Activated CD4-positive, alpha-beta T cell treated with anti-CD3 and anti-CD28 coated beads, Interleukin-2, amount 50 U/mL, for 16 hours (primary cell): ENCODE results near the gene MECP2.
"Not testable (repeated sequence)": the region's sequence is repeated elsewhere in the genome, so short reads cannot be mapped to it uniquely, and the experiment has no call there.

Experiments
- DNase-seq: peaks from one replicate; pipeline ENCODE4 v3.0.0-alpha.2; 2020

The MECP2 gene

DNA sequence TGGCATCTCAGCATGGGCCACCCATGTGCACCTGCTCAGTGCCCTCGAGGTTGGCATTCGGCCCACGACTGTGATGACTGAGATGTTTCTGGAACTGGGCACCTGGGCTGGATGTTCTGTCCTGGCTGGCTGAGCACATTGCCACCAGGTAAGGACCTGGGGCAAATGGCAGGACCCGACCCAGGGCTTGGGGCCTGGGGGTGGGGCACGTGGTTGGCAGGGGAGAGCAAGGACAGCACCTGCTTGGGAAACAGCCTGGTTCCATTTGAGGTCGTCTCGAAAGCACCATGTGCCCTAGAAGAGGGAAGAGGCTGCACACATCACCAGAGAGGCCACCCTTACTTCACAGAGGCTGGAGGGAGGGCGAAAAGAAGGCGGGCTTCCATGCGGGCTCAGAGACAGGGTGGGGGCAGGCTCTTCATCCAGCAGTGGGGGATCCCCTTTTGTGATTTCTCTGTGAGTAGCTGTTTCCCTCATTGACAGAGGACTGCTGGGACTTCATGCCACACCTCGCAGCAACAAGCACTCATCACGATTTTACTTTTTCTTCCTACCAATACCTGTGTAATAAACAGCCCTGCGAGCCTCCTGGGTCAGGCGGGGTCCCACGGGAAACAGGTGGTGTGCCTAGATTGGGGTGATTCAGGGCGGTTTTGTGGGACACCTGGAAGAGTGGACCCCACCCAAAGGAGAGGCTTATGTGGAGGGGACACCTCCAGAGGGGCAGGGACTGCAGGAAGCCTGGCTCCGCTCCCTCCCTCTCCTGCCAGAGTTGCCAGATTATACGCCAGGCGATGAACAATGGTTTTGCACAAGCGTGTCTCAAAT, 113.0 kb downstream of the MECP2 start:
- DNase-seq, result peak; percentile 58

DNA sequence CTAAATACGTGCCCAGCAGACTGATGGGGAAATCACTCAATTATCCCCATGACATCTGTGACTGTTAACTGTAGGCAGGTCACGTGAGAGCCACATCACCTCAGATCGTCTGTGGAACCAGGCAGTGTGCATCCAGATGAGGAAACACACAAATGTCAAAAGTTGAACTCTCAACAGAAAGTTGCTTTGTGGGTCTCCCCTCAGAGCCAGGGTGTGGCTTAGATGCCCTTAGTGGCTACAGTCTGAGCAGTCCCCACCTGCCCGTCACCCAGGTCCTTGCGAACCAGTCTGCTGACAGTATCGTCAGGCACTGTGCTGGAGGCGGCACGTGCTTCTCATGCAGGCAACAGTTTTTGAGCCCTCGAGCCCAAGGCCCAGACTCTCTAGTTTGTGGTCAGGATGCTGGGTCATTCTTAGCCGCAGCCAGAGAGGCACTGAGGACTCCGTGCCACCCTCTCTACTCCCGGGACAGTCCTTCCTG, 114.2 kb downstream of the MECP2 start:
- DNase-seq, result no peak

DNA sequence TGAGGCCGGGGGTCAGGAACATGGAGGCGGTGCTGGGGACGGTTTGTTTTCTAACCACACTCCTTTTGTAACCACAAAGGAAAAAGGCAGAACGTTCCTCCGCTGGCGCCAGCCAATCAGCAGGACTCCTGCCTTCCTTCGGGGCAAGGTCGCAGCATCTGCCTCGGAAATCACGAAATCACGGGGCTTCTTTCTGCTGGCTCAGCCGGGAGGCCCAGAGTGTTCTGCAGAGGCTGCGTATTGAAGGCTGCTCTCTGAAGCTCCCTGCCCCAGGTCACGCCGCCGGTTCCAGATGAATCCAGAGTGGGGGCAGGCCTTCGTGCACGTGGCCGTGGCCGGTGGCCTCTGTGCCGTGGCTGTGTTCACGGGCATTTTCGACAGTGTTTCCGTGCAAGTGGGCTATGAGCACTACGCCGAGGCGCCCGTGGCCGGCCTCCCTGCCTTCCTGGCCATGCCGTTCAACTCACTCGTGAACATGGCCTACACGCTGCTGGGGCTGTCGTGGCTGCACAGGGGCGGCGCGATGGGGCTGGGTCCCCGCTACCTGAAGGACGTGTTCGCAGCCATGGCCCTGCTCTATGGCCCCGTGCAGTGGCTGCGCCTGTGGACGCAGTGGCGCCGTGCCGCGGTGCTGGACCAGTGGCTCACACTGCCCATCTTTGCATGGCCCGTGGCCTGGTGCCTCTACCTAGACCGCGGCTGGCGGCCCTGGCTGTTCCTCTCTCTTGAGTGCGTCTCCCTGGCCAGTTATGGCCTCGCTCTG, 115.6 kb downstream of the MECP2 start:
- peak; percentile 90 for DNase-seq

DNA sequence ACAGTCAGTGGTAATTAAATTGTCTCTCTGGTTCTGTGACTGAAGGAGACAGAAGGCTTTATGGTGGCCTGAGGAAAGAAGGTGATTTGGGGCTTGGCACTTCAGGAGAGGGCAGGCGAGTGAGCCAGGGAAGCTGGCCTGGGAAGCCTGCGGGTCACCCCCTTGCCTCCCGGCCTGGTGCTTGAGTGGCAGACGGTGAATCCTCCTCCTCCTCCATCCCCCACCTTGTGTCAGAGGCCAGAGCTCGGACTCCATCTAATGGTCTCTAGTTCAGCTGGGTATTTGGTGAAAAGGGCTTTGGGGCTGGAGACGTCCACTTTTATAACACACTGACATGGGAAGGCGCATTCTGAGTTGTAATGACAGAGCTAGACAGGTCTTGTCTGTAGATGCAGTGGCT, 116.3 kb downstream of the MECP2 start:
- no peak for DNase-seq

DNA sequence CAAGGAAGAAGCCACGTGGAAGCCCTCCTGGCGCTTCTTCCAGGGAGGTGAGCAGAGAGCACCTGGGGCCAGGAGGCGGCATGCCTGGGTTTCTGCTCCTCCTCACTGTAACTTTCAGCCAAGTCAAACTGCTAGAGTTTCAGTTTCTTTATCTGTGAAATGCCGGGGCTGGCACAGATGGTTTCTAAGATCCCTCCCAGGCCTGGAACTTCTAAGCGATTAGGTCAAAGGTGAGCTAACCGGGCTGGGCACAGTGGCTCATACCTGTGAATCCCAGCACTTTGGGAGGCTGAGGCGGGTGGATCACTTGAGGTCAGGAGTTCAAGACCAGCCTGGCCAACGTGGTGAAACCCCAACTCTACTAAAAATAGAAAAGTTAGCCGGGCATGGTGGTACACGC, 117.1 kb downstream of the MECP2 start:
- not testable (repeated sequence) for DNase-seq

DNA sequence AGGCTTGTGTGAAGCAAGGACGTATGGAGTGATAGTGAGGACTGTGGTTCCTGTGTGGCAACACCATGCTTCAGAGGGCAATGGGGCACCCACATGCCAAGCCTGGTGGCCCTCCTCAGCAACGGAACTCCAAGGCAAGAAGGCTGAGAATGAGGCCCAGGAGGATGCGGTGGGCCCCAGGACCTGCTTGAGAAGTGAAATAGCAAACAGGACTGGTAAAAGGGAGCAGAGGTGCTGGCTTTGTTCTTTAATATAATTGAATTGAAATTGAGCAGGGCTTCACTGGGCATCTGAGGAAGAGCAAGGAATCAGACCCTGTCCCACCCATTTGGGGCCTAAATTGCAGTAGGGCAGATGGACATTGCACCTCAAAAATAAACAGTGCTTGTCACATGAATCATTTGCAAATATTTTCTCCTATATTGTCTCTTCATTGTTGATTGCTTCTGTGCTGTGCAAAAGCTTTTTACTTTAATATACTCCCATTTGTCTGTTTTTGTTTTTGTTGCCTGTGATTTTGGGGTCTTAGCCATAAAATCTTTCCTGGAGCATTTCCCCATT, 122.7 kb downstream of the MECP2 start:
- no peak for DNase-seq

DNA sequence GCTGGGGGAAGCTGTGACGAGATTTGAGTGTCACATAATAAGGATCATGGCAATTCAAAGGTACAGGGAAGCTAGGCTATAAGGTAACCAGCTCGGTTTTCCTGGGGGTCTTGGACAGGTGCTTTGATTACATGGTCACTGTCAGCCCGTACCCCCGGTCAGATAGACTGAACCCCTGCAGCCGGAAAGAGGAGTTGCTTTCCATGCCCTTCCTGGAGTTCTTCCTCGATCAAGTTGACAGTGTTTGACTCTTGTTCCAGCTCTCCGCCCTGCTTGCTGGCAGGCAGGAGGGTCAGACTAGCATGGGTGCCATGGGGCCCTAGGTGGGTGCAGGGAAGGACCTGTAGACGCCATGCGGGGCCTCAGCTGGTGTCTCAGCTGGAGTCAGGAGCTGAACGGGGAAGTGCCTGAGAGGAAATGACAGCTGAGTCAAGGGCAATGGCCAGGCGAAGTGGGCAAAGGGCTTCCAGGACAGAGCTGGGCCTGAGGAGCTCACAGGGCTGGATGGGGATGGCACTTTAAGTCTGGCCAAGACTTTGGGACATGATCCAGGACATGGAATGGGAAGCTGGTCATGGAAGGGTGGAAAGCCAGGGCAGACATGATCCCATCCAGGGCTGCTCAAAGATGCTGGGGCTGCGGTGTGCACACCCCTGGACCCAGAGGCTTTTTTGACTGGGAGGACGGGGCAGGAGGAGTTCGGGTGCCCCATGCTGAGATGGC, 123.4 kb downstream of the MECP2 start:
- no peak for DNase-seq

DNA sequence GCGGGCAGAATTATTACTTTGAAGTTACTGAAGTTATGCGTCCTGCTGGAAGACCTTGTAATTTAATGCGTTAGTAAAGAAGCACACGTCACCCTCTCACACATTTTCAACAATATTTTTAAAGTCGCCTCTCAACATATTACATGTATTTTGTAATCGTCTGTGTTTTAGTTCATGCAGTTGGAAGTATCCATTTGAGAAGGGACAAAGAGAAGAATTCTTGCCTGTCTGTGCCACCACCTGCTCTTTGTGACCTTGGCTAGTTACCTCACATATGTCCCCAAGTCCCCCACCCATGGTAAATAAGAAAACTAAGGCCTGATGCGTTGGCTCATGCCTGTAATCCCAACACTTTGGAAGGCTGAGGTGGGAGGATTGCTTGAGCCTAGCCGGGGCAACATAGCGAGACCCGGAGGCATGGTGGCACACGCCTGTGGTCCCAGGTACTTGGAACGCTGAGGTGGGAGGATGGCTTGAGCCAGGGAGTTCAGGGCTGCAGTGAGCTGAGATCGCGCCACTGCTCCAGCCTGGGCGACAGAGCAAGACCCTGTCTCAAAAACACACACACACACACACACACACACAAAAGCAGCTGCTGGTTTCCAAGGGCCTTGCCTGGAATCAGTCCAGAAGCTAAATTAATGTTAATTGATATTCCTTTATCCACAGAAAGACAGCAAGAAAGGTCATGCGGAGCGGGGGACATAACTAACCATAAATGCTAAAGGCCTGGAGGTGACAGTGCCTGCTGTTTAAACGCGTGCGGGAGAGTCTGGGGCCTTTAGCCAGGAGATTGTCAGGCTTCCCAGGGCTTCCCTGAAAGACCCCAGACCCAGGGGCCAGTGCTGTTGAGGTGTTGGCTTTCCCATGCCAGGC, 124.2 kb downstream of the MECP2 start:
- no peak for DNase-seq

DNA sequence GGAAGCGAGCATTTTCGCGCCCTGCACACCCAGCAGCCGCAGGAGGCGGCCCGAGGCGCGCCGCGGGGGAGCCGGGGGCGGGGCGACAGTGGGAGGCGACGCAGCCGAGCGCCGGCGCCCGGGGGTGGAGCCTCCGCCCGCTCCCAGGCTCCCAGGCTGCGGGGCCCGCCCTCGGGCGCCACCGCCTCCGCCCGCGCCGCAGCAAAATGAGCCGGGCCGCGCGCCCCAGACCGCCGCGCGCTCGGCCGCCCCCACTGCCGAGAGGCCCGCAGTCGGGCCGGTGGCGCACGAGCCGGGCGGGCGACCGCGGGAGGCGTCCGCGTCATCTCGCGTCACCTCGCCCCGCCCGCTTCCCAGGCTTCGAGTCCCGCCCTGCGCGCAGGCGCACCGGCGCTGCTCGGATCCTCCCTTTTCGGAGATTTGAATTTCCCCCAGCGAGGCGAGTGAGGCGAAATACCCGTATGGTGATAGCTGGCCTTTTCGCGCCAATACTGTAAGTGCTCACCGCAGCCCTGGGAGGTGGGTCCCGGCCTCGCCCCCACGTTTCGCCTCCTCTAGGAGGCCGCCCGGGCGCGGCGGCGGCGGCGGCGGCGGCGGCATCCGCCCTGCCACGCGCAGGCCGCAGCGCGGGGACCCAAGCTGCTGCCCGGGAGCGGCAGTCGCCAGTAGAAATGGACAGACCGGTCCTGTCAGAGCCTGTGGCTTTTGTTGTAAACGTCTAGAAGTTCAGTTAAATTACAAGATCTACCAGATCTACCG, 125.0 kb downstream of the MECP2 start, which contains the start of gene TMEM187:
TMEM187 (plus strand) TSS at position 387 of the 759 bp plus-strand sequence. CDS start 9,309 bp downstream, outside the sequence.
- peak; percentile 96 for DNase-seq
